Measurements from ENCODE around the gene SLC16A2. TPM values are rescaled to one million over a fixed set of nuclear protein-coding genes. Genes with fewer than 3 reads are reported as not detected.

SLC16A2 gene
- total RNA-seq (2021) (17.8 and 24.7 TPM in 2 replicates), Bru-seq, nascent RNA (percentile 50 among the genes with signal in this experiment), BruChase-seq, experiment 1, labeled RNA remaining after a 2-hour chase (percentile 54 among the genes with signal in this experiment), BruChase-seq, experiment 2, labeled RNA remaining after a 6-hour chase (percentile 52 among the genes with signal in this experiment)
- long read RNA-seq, full-length matches to known transcripts: 31 of 53 reads
- long read RNA-seq, partial matches to known transcripts: 16 of 53 reads
- long read RNA-seq, other reads (novel, unspliced or antisense): 6 of 53 reads

DNA sequence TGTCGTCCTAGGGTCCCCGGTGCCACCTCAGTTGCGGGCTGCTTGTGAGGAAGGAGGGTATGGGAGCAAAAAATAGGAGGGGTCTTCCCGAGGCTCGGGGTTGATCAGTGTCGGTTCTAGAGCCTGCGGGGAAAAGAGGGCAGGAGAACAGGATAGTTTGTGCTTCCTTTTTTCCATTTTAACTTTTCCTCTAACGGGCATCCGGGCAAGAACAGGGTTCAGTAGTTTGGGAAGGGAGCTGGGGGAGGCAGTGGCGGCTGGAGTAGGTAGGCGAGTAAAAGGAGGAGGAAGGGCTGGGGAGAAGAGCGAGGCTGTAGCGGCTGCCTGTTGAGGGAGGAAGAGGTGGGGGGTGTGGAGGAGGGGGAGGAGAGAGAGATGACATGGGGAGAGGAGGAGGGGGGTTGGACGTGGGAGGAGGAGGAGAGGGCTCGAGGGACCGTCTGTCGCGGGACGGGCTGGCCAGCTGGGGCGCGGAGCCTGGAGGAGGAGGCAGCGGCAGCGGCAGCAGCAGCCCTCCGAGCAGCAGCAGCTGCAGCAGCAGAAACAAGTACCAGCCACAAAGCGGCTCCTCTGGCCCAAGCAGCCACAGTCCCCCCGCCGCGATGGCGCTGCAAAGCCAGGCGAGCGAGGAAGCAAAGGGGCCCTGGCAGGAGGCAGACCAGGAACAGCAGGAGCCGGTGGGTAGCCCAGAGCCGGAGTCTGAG is at the start of gene SLC16A2:
TSS of gene SLC16A2 (plus strand) at position 458 of the 704 bp plus-strand sequence. CDS start at position 603, 145 bp downstream.
- intact Hi-C loops (cut with micrococcal nuclease; ENCODE audit: unreplicated experiment): loop anchor here (5.0 kb wide), 1 partner anchor 116 kb away; no protein-coding TSS in a partner anchor
- POLR2A ChIA-PET (ENCODE audit: low non-redundant PET): no interaction called here
- peak; percentile 85 for DNase-seq (ENCODE audit: low spot score)
- H3K36me3 ChIP-seq (ENCODE audit: insufficient read depth, low read length, poor library complexity, severe bottlenecking): no peaks in the 10 kb centered on the region
- H3K9me3 ChIP-seq (ENCODE audit: low read depth, low read length, poor library complexity, severe bottlenecking): no peaks in the 10 kb centered on the region
- CTCF ChIA-PET: interaction anchor here (0.7 kb wide), 1 partner anchor 101 kb away, joined by 3 read pairs; no protein-coding TSS in a partner anchor
- no peaks in the 10 kb centered on the region for H3K4me1 ChIP-seq (ENCODE audit: insufficient read depth, low read length, poor library complexity, severe bottlenecking)
- TF ChIP-seq, protein P1, sequence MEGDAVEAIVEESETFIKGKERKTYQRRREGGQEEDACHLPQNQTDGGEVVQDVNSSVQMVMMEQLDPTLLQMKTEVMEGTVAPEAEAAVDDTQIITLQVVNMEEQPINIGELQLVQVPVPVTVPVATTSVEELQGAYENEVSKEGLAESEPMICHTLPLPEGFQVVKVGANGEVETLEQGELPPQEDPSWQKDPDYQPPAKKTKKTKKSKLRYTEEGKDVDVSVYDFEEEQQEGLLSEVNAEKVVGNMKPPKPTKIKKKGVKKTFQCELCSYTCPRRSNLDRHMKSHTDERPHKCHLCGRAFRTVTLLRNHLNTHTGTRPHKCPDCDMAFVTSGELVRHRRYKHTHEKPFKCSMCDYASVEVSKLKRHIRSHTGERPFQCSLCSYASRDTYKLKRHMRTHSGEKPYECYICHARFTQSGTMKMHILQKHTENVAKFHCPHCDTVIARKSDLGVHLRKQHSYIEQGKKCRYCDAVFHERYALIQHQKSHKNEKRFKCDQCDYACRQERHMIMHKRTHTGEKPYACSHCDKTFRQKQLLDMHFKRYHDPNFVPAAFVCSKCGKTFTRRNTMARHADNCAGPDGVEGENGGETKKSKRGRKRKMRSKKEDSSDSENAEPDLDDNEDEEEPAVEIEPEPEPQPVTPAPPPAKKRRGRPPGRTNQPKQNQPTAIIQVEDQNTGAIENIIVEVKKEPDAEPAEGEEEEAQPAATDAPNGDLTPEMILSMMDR (conservative IDR thresholded peaks at IDR 0.05; ENCODE audit: low read depth, low read length): no peak
- TF ChIP-seq EZH2 (IDR thresholded peaks at IDR 0.05; ENCODE audit: borderline replicate concordance, low read depth, low read length, poor library complexity, severe bottlenecking): no peak
- peak within 1 kb of the TSS; percentile 62 for H3K4me3 ChIP-seq (ENCODE audit: low read depth, low read length, poor library complexity, severe bottlenecking)
- H3K27me3 ChIP-seq (replicated peaks; ENCODE audit: insufficient read depth, low read depth, low read length, poor library complexity): no peaks in the 10 kb centered on the region
- peak within 1 kb of the TSS; percentile 81 for H3K27ac ChIP-seq (ENCODE audit: low read depth, low read length, poor library complexity, severe bottlenecking)
- BruUV-seq (replicated peaks): no TSS peak

DNA sequence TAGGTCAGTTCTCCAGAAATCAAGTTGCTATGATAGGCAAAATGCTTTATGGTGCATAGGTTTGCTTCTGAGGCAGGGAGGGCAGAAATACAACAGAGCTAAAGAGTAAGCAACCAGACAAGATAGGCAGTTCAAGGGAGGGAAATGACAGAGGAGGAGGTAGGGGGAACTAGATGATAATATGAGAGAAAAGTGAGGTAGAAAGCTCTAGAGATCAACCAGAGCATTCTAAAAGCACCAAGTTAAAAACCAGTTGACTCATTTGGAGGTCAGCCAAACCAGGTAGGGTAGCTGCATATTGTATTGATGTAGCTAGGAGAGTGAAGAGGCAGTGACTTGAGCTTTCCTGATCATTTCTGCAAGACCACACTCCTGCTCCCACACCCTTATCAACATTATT is 49.0 kb upstream of the SLC16A2 start:
- H3K9me3 ChIP-seq (ENCODE audit: low read depth, low read length, poor library complexity, severe bottlenecking): no peaks in the 10 kb centered on the region
- H3K4me3 ChIP-seq (ENCODE audit: low read depth, low read length, poor library complexity, severe bottlenecking): no peak overlapping the region
- no TSS peak for BruUV-seq (replicated peaks)
- ChIA-PET POLR2A (ENCODE audit: low non-redundant PET) (no interaction called here), CTCF (no interaction called here)
- TF ChIP-seq, protein P1 (conservative IDR thresholded peaks at IDR 0.05; ENCODE audit: low read depth, low read length): no peak
- no peak for TF ChIP-seq EZH2 (IDR thresholded peaks at IDR 0.05; ENCODE audit: borderline replicate concordance, low read depth, low read length, poor library complexity, severe bottlenecking)
- H3K36me3 ChIP-seq (ENCODE audit: insufficient read depth, low read length, poor library complexity, severe bottlenecking): no peaks in the 10 kb centered on the region
- H3K27ac ChIP-seq (ENCODE audit: low read depth, low read length, poor library complexity, severe bottlenecking): no peak overlapping the region
- no peaks in the 10 kb centered on the region for H3K4me1 ChIP-seq (ENCODE audit: insufficient read depth, low read length, poor library complexity, severe bottlenecking)
- DNase-seq (ENCODE audit: low spot score): no peak
- intact Hi-C loops (cut with micrococcal nuclease; ENCODE audit: unreplicated experiment): no loop called here
- no peaks in the 10 kb centered on the region for H3K27me3 ChIP-seq (replicated peaks; ENCODE audit: insufficient read depth, low read depth, low read length, poor library complexity)

DNA sequence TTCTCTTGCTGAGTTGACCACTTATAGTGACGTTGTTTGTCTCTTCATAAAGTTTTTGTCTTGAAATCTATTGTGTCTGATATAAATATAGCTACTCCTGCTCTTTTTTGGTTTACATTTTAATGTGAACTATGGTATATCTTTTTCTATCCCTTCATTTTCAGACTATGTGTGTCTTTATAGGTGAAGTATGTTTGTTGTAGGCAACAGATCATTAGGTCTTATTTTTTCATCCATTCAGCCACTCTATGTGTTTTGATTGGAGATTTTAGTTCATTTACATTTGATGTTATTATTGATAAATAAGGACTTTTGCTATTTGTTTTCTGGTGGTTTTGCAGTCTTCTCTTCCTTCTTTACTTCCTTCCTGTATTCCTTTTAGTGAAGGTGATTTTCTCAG is 44.0 kb upstream of the SLC16A2 start:
- no peaks in the 10 kb centered on the region for H3K36me3 ChIP-seq (ENCODE audit: insufficient read depth, low read length, poor library complexity, severe bottlenecking)
- intact Hi-C loops (cut with micrococcal nuclease; ENCODE audit: unreplicated experiment): no loop called here
- no peaks in the 10 kb centered on the region for H3K4me1 ChIP-seq (ENCODE audit: insufficient read depth, low read length, poor library complexity, severe bottlenecking)
- no peak for DNase-seq (ENCODE audit: low spot score)
- POLR2A ChIA-PET (ENCODE audit: low non-redundant PET): no interaction called here
- no peaks in the 10 kb centered on the region for H3K9me3 ChIP-seq (ENCODE audit: low read depth, low read length, poor library complexity, severe bottlenecking)
- no peaks in the 10 kb centered on the region for H3K27me3 ChIP-seq (replicated peaks; ENCODE audit: insufficient read depth, low read depth, low read length, poor library complexity)
- TF ChIP-seq EZH2 (IDR thresholded peaks at IDR 0.05; ENCODE audit: borderline replicate concordance, low read depth, low read length, poor library complexity, severe bottlenecking): no peak
- TF ChIP-seq, protein P1 (conservative IDR thresholded peaks at IDR 0.05; ENCODE audit: low read depth, low read length): no peak
- H3K27ac ChIP-seq (ENCODE audit: low read depth, low read length, poor library complexity, severe bottlenecking): no peak overlapping the region
- H3K4me3 ChIP-seq (ENCODE audit: low read depth, low read length, poor library complexity, severe bottlenecking): no peak overlapping the region
- no TSS peak for BruUV-seq (replicated peaks)
- CTCF ChIA-PET: no interaction called here
